GM18907 (cell line): ENCODE measurements around the gene IL2RA.
"Not testable (repeated sequence)": the region's sequence is repeated elsewhere in the genome, so short reads cannot be mapped to it uniquely, and the experiment has no call there.

Experiments used
- ATAC-seq: cut with Tn5 transposase; IDR thresholded peaks from one replicate; pipeline ENCODE4 v1.9.1; 2021; ENCODE audit warnings: mild to moderate bottlenecking, moderate library complexity; ENCODE audit not compliant: unreplicated experiment

The IL2RA gene

GRCh38 chr10:5963591-5963990 lies 98.6 kb downstream of the IL2RA start:
- ATAC-seq: no peak

GRCh38 chr10:5963071-5963470 lies 99.1 kb downstream of the IL2RA start:
- ATAC-seq: no peak

- not testable (repeated sequence) for ATAC-seq
Observed at GRCh38 chr10:5962358-5962940, 99.7 kb downstream of the IL2RA start.

DNA sequence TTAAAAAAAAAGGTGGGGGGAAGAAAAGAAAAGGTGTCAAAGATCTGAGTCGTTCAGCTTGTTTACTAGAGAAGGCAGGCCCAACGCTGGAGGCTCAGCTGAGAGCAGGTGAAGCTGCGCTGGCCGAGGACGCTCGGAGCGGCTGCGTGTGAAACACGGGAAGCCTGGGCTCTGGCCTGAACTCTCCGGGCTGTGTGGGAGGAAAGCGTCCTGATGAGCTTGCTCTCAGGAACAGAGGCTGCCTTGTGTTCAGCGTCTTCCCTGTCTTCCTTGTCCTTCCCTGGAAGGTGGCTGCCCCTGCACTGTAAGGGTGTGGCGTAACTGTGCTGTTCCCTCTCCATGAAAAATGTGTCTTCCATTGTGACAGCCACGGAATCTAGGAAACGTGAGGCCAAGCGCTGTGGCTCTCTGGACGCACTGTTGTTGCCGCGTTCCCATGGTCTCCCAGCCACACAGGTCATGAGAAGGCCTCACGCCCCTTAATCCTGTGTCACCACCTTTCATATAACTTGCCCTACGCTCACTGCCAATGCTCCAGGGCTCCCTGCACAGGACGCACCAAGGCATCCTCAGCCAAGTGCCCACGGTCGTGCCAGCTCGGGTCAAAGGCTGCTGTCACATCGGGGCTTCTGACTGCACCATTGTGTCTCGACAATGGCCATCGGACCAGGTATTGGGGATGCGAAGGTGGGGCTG lies 100.6 kb downstream of the IL2RA start:
- no peak for ATAC-seq

DNA sequence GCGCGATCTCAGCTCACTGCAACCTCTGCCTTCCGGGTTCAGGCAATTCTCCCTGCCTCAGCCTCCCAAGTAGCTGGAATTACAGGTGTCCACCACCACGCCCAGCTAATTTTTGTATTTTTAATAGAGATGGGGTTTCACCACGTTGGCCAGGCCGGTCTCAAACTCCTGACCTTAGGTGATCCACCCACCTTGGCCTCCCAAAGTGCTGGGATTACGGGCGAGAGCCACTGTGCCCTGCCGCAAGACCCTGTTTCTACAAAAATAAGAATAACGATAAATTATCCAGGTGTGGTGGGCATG lies 101.2 kb downstream of the IL2RA start:
- ATAC-seq: not testable (repeated sequence)
